Stimulated activated CD8-positive, alpha-beta memory T cell treated with anti-CD3 and anti-CD28 coated beads, Interleukin-7, amount 100 ng/mL, for 4 hours (primary cell): Measurements from ENCODE around the gene FLYWCH1.
A peak's percentile ranks its signal among the peaks of the same experiment; 100 is the strongest.

Source experiments
- DNase-seq, 2 donors: peaks; one replicate each; pipeline ENCODE4 v3.0.0-alpha.2; 2020; ENCODE audit warnings: low read depth in 2 of 2

The FLYWCH1 gene, protein sequence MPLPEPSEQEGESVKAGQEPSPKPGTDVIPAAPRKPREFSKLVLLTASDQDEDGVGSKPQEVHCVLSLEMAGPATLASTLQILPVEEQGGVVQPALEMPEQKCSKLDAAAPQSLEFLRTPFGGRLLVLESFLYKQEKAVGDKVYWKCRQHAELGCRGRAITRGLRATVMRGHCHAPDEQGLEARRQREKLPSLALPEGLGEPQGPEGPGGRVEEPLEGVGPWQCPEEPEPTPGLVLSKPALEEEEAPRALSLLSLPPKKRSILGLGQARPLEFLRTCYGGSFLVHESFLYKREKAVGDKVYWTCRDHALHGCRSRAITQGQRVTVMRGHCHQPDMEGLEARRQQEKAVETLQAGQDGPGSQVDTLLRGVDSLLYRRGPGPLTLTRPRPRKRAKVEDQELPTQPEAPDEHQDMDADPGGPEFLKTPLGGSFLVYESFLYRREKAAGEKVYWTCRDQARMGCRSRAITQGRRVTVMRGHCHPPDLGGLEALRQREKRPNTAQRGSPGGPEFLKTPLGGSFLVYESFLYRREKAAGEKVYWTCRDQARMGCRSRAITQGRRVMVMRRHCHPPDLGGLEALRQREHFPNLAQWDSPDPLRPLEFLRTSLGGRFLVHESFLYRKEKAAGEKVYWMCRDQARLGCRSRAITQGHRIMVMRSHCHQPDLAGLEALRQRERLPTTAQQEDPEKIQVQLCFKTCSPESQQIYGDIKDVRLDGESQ

DNA sequence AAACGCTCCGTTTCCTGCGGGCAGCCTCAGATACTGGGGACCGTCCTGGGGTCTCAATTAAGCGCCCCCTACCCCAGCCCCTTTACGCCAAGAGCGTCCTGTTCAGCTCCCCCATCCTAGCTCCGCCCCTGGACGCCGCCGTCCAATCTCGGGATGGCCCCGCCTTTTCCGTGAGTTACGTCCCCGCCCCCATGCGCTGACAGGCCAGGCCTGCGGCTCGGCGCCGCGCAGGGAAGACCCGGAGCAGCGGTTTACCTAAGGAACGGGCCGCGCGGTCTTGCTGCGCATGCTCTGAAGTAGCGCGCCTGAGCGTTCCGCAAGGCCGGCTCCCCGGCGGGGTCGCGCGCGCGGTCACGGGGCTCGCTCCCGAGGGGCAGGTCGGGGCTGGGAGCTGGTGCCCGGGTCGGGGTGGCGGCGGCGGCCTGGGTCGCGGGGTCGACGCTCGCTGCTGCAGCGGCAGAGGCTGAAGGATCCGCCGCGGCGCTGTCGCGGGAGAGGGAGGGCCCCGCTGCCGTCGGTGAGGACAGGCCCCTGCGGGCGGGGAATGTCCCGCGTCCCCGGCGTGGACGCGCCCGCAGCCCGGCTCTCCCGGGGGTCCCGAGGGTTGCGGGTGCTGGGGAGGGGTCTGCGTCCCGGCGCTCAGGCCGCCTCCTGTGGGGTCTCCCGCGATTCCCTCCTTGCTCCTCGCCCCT lies at the start of gene FLYWCH1:
TSS of gene FLYWCH1 (plus strand) at position 294 of the 692 bp plus-strand sequence. CDS start 17,755 bp downstream, outside the sequence.
- peak; percentile 96 to 97 for DNase-seq

DNA sequence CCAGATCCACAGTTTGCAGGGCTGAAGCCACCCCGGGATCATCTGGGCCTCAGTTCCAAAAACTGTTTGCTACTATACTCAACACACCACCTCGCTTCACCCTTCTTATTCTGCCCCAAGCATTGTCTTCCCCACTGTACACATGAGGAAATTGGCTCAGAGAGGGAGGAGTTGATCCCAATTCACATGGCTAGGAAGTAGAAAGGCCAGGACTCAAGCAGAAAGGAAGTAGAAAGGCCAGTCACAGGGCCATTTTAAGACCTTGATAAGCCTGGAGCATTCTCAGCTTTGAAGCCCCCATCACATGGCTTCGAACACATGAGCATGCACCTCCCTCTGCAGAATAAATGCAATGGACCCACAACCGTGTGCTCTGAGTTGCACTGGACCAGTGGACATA lies 46.1 kb upstream of the FLYWCH1 start:
- DNase-seq = no peak

DNA sequence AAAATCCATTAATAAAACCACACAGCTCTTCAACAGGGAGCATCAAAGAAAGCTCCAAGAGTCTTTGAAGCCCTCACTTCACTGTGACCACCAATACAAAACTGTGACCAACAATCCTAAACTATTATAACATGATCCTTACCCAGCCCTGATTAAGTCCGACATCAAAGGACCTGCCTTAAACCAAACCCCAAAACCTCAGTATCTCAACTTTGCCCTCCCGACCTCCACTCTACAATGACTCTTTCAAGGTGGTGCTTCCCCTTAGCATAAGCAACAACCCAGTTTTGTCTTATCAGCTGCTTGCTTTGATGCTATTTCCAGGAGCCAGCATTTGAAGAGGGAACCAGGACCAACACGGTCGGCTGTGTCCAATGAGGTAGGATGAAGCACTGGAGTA lies 45.3 kb upstream of the FLYWCH1 start:
- DNase-seq = no peak

DNA sequence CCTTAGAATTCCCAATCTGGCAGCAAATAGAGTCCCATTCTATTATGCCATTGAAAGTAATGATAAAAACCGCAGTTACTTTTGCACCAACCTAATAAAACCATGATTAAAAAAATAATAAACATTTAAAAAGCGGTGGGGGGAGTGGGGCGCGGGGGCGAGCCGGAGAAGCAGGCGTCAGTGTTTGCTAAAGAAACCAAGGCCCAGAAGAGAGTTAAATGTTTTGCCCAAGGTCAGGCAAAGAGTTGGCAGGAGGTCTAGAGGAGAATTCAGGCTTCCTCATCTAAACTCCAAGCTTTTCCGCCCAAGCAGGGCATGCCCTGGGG lies 44.1 kb upstream of the FLYWCH1 start:
- no peak for DNase-seq

DNA sequence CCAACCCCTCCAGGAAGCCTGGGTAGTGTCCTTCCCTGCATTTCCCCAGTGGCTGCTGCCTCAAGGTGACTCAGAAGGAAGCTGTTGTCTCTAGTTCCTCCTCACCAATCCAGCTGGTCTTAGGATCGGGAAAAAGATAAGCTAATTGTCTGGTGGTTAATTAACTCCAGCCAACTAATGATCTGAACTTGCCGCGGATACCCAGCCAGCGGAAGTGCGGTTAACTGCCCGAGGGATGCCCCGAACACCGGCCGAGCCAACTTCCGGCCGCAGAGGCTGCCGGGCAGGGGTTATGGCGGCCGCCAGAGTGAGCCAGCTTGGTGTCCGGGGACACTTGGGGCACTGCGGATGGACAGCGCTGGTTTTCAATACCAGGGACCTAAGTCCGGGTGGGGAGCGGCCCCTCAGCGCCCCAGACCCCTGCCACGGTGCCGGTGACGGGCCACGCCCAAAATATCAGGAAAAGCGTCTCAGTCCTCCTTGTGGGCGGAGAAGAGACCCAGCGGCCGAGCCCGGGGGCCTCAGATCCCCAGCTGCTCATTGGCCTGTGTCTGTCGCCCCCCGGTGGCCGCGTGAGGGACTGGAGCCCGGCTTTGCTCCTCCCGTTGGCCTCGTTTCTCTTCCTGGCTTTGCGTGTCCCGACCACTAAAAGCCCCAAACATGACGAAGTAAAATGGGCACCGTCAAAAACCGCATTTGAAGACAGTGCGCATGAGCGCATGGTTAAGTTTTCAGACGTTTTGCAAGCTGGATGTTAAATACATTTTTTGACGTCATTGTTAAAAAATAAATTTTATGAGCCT lies 43.5 kb upstream of the FLYWCH1 start:
- peak; percentile 85 to 89 for DNase-seq

DNA sequence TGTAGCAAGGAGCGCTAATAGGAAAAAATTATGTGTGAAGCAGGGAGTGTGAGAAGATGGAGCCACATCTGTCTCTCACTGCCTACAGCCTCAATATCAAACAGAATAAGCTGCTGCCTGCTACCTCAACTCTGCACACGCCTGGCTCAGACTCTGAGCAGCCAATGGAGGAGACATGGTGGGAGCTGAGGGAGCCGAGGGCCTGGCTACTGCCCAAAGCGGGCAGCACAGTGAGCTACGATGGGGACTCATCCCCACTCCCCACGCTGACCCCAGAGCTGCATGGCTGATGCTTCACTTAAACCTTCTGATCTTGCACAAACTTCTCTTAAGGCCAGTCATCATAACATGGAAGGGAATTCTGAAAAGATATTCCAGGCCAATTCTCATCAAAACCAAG lies 39.8 kb upstream of the FLYWCH1 start:
- no peak for DNase-seq

DNA sequence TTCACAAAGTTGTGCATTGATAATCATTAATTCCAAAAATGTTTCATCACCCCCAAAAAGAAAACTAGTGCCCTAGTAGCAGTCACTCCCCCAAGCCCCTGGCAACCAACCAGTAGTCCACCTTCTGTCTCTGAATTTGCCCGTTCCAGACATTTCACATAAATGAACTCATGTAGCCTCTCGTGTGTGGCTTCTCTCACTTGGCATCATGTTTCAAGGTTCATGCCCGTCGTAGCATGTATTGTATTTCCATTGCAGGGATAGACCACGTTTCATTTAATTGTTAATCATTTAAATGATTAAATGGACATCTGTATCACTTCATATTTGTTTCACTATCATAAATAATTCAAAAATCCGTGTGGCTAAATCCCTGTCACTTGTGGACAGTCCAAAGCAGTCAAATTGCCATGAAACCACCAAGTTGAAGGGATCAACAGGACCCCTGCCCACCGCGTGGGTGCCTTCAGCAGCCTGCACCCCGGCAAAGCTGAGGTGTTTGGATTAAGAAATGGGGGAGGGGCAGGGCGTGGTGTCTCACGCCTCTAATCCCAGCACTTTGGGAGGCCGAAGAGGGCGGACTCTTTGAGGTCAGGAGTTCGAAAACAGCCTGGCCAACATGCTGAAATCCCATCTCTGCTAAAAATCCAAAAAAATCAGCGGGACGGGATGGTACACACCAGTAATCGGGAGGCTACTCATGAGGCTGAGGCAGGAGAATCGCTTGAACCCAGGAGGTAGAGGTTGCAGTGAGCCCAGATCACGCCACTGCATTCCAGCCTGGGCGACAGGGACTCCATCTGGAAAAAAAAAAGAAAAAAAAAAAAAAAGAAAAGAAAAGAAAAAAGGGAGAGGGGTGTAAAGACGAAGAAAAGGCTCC lies 37.5 kb upstream of the FLYWCH1 start:
- no peak for DNase-seq

DNA sequence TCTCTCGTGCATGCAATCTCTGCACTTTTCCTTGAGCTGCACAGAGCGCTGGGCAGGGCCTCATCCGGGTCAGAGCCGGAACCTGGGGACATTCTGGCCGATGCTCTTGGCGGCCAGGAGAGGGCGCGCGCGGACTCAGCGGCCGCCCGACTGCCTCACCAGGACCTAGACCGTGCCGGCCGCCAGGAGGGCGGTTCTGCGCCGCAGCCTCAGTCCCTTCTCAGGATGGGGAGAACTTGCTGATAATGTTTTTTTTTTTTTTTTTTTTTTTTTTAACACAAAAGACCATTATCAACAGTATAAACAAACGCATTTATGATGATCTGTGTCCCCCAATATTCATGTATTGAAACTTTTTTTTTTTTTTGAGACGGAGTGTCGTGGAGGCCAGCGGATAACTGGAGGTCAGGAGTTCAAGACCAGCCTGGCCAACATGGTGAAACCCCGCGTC lies 36.8 kb upstream of the FLYWCH1 start:
- DNase-seq = peak; percentile 25 to 56

DNA sequence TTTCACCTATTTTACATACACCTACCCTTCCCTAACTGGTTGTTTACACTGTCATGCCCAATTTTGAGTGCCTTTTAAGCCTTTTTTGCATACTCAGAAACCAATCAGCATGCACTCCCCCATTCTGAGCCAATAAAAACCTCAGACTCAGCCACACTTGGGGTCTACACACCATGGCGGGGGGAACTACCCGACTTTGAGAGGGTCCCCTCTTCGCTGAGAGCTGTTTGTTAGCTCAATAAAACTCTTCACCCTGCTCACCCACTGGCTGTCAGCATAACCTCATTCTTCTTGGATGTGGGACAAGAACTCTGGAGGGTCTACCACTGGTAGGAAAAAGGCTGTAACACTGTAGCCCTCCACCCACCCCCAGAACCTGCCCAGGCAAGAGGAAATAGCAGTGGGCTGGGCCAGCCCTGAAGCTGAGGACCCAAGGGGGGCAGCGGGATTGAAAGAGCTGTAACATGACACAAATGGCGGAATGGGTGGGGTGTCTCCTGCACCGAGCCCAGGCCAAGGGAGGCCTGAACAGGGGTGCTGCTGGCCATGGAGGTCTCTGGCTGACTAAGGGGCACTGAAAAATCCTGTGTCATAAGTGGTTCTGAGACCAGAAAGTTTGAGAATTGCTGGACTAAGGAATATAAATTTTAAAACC lies 31.8 kb upstream of the FLYWCH1 start:
- no peak for DNase-seq

DNA sequence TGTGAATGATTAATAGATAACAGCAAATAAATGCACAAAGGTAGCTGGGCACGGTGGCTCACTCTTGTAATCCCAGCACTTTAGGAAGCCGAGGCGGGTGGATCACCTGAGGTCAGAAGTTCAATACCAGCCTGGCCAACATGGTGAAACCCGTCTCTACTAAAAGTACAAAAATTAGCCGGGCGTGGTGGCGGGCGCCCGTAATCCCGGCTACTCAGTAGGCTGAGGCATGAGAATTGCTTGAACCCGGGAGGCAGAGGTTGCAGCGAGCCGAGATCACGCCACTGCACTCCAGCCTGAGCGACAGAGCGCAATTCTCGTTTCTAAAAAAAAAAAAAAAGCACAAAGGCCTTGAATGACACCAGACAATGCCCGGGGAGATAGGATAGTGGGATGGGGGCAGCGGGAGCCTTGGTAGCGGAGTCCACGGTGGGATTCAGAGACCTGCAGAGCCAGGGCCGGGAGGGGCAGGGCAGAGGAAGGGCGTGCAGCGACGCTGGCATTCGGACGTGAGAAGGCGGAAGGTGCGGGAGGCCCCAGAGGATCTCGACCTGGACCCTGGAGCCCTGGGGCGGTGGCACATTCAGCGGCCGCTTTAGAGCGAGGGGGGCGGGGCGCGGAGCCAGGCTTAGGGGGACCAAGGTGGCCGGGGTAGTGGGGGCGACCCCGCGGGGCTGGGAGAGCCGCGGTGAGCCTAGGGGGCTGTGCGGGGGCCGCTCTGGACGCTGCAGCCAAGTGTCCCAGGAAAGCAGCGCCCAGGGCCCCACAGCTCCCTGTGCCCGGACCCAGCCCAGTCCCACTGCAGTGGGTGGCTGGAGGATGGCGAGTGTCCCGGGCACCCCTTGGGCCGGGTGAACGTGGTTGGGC lies 29.7 kb upstream of the FLYWCH1 start:
- DNase-seq = no peak

DNA sequence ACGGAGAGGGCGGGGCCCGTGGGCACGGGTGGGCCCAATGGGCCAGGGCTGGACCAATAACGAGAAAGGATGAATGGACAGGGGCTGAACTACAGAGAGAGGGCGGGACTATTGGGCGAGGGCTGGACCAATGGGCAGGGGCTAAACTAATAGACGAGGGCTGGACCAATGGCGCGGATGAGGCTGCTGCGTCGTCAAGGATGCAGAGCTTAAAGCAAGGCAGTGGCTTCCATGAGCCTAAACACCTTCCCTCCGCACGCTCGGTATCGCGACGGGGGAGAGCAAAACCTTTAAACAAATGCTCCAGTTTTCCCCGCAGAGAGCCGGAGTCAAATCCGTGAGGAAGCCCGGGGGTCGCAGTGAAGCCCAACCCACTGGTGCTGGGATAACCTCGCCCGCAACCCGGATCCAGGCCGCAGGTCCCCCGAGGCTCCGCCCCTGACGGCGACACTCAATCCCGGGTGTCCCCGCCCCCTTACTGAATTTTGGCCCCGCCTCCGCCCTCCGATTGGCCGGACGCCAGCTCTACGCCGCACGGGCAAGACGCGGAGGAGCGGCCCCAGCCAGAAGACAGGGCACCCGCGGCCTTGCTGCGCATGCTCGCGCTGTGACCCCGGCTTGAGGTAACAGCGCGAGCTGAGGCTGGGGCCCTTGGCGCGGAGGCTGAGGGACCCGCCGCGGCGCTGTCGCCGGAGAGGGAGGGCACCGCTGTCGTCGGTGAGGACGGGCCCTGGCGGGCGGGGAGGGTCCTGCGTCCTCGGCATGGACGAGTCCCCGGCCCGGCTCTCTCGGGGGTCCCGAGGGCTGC lies 28.9 kb upstream of the FLYWCH1 start, which contains the start of gene FLYWCH2:
TSS of gene FLYWCH2 (plus strand) at position 566 of the 808 bp plus-strand sequence. CDS start 13,235 bp downstream, outside the sequence.
- DNase-seq = peak; percentile 98

DNA sequence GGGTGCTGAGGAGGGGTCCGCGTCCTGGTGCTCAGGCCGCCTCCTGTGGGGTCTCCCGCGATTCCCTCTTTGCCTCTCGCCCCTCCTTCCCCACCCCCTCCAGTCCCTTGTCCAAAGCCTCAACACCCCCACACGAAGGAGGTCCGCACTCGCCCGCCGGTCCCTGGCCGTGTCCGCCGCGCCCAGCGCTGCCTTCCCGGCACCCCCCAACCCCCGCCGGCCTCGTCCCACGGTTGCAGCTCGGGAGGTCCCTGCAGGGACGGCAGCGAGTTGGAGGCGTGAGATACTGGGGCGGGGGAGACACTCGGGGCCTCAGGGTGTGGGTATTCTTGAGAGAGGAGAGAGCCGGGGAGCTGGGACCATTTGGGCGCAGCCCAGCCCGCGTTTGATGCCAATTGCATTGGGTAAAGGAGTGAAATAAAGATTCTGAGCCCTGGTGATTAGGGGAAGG lies 28.2 kb upstream of the FLYWCH1 start:
- DNase-seq = no peak

DNA sequence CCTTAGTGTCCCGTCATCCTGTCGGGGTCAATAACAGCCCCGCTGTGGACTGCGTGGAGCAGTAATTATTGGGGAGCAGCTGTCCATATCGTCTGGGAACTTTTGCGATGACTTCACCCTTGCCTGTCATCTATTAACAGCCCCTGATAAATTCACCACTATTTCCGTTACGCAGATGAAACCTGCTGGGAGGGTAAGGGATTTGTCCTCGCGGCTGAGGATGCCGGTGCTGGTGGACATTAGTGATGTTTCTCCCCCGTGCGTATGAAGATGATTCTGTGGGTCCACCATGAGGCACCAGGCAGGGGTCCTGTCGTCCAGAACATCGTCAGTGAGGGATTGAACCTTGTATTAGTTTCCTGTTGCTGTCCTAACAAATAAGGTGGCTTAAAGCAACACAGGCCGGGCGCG lies 27.7 kb upstream of the FLYWCH1 start:
- DNase-seq = no peak

DNA sequence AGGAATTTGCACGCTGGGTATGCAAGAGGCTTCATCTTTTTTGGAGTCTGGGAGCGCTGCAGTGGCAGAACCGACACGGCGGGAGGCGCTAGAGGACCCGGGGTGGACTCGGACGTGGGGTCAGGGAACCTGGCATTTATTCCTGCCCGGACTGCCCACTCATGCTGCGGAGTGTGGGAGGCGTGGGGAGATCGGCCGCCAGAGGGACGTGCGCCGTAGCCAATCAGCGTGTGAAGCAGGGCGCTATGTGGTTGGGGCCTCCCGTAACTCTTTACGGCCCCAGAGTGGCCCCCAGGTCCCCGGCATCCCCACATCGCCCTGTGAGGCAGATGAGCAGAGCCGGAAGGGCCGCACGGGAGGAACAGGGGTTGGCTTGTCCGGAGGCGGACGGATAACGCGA lies 17.5 kb upstream of the FLYWCH1 start:
- no peak for DNase-seq

DNA sequence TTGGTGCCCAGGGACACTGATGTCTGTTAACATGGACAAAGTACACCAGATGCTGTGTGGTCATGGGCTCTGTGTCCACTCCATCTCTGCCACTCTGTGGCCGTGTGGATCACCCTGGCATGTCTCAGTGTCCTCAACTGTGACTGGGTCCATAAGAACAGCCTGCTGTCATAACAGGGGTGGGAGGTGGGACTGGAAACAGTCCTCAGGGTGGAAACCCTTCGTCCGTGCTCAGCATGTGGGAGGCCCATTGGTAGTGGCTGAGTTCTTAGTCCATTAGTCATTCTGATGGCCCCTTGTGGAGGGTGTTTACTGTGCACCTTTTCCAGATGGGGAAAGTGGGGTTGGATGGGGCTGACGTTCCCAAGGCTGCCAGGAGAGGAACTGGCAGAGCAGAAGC lies 15.9 kb upstream of the FLYWCH1 start:
- no peak for DNase-seq

DNA sequence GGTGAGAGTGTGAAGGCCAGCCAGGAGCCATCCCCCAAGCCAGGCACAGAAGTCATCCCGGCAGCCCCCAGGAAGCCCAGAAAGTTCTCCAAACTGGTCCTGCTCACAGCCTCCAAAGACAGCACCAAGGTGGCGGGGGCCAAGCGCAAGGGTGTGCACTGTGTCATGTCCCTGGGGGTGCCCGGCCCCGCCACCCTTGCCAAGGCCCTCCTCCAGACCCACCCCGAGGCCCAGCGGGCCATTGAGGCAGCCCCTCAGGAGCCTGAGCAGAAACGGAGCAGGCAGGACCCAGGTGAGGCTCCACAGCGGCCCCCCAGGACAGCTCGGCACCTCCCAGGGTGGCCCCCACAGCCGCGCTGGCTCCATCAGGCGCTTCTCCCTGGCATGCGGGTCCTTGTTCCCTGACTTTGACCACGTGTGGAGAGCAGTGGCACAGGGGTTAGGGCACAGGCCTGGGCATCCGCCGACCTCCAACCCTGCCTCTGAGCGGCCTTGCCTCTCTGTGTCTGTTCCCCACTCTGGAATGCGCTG lies 15.2 kb upstream of the FLYWCH1 start:
- no peak for DNase-seq

DNA sequence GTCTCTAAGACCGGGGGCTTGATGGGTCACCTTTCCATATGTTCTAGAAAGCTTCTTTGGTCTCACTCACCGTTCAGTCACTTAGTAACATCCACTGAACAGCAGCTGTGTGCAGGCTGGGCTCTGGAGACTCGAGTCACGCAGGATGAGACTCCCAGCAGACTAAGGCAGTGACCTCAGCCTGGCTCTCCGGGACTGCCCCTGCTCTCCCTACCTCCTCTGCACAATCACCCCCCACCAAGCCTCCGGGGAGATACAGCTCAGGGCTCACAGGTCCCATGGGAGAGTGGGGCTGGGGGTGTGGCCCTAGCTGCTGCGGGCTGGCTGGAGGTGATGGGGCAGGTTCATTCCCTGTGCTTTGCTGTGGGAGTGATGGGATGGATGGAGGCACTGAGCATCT lies 14.6 kb upstream of the FLYWCH1 start:
- DNase-seq = no peak
